H9 (cell line): Measurements from ENCODE around the gene LSM4. TPM values are rescaled to one million over a fixed set of nuclear protein-coding genes. Genes with fewer than 3 reads are reported as not detected.
A peak's percentile ranks its signal among the peaks of the same experiment; 100 is the strongest.

Source experiments
- DNase-seq: peaks from one replicate; pipeline ENCODE4 v3.0.0-alpha.2; 2017
- H2AFZ ChIP-seq: one replicate; pipeline ENCODE4 v1.6.1; 2013; ENCODE audit warnings: mild to moderate bottlenecking, low read length, control low read depth, moderate library complexity
- H2AK5ac ChIP-seq: 2 replicates; pipeline ENCODE4 v1.6.1; 2013; ENCODE audit warnings: low read length, control low read depth, mixed read lengths; ENCODE audit not compliant: insufficient read length
- H2BK120ac ChIP-seq: one replicate; pipeline ENCODE4 v1.6.1; 2013; ENCODE audit warnings: low read depth, mild to moderate bottlenecking, low read length, control low read depth, inconsistent platforms; ENCODE audit not compliant: poor library complexity, severe bottlenecking
- H2BK12ac ChIP-seq: 2 replicates; pipeline ENCODE4 v1.6.1; 2013; ENCODE audit warnings: low read length, control low read depth, mixed read lengths, low read depth; ENCODE audit not compliant: insufficient read length
- H2BK15ac ChIP-seq: 2 replicates; pipeline ENCODE4 v1.6.1; 2013; ENCODE audit warnings: low read depth, low read length, control low read depth
- H2BK20ac ChIP-seq: one replicate; pipeline ENCODE4 v1.6.1; 2013; ENCODE audit warnings: low read depth, mild to moderate bottlenecking, low read length, control low read depth, inconsistent platforms; ENCODE audit not compliant: poor library complexity, severe bottlenecking
- H2BK5ac ChIP-seq: 2 replicates; pipeline ENCODE4 v1.6.1; 2013; ENCODE audit warnings: low read length, control low read depth, mixed read lengths; ENCODE audit not compliant: insufficient read length
- H3K14ac ChIP-seq: 2 replicates; pipeline ENCODE4 v1.6.1; 2013; ENCODE audit warnings: low read length, control low read depth; ENCODE audit not compliant: insufficient read depth
- H3K18ac ChIP-seq: 2 replicates; pipeline ENCODE4 v1.6.1; 2013; ENCODE audit warnings: low read depth, mild to moderate bottlenecking, mixed read lengths, low read length, control low read depth; ENCODE audit not compliant: insufficient read length
- H3K23ac ChIP-seq: 2 replicates; pipeline ENCODE4 v1.6.1; 2013; ENCODE audit warnings: low read length, control low read depth, mixed read lengths, low read depth; ENCODE audit not compliant: insufficient read length
- H3K23me2 ChIP-seq: 2 replicates; pipeline ENCODE4 v1.6.1; 2013; ENCODE audit warnings: low read depth, mild to moderate bottlenecking, mixed read lengths, low read length, control low read depth; ENCODE audit not compliant: insufficient read length, poor library complexity, severe bottlenecking
- H3K27ac ChIP-seq: 2 replicates; pipeline ENCODE4 v1.5.1; 2013; ENCODE audit warnings: low read length, control low read depth, mixed read lengths, low read depth; ENCODE audit not compliant: insufficient read length
- H3K27me3 ChIP-seq: 2 replicates; pipeline ENCODE4 v1.6.1; 2013; ENCODE audit warnings: low read length, control low read depth, inconsistent platforms; ENCODE audit not compliant: insufficient read depth
- H3K4ac ChIP-seq: 2 replicates; pipeline ENCODE4 v1.6.1; 2013; ENCODE audit warnings: low read depth, mild to moderate bottlenecking, control low read depth, inconsistent platforms, low read length, moderate library complexity
- H3K4me1 ChIP-seq: 2 replicates; pipeline ENCODE4 v1.6.1; 2013; ENCODE audit warnings: low read length, control low read depth, inconsistent platforms; ENCODE audit not compliant: insufficient read depth
- H3K4me2 ChIP-seq: 2 replicates; pipeline ENCODE4 v1.6.1; 2013; ENCODE audit warnings: low read length, control low read depth, mixed read lengths; ENCODE audit not compliant: insufficient read length, insufficient read depth
- H3K56ac ChIP-seq: 2 replicates; pipeline ENCODE4 v1.6.1; 2013; ENCODE audit warnings: low read depth, mild to moderate bottlenecking, mixed read lengths, low read length, control low read depth; ENCODE audit not compliant: insufficient read length
- H3K79me1 ChIP-seq: 2 replicates; pipeline ENCODE4 v1.6.1; 2013; ENCODE audit warnings: low read depth, mild to moderate bottlenecking, moderate library complexity, low read length, control low read depth, inconsistent platforms; ENCODE audit not compliant: insufficient read depth, poor library complexity, severe bottlenecking
- H3K79me2 ChIP-seq: 2 replicates; pipeline ENCODE4 v1.6.1; 2013; ENCODE audit warnings: low read length, control low read depth, inconsistent platforms; ENCODE audit not compliant: insufficient read depth
- H3K9ac ChIP-seq: 2 replicates; pipeline ENCODE4 v1.6.1; 2013; ENCODE audit warnings: low read length, control low read depth, mixed read lengths; ENCODE audit not compliant: insufficient read length; ENCODE audit errors: extremely low read depth
- H3K9me3 ChIP-seq: one replicate; pipeline ENCODE4 v1.6.1; 2013; ENCODE audit warnings: low read depth, low read length, inconsistent platforms; ENCODE audit not compliant: control insufficient read depth
- H3T11ph ChIP-seq: one replicate; pipeline ENCODE4 v1.6.1; 2013; ENCODE audit warnings: mild to moderate bottlenecking, low read length, control low read depth, inconsistent platforms
- H4K20me1 ChIP-seq: one replicate; pipeline ENCODE4 v1.6.1; 2013; ENCODE audit not compliant: control insufficient read depth, insufficient read length, insufficient read depth
- H4K5ac ChIP-seq: 2 replicates; pipeline ENCODE4 v1.6.1; 2013; ENCODE audit warnings: low read depth, mild to moderate bottlenecking, mixed read lengths, low read length, control low read depth; ENCODE audit not compliant: insufficient read length
- H4K8ac ChIP-seq: replicated peaks from 2 replicates; pipeline ENCODE4 v1.6.1; 2013; ENCODE audit warnings: low read length, control low read depth, mixed read lengths, low read depth; ENCODE audit not compliant: insufficient read length
- H4K91ac ChIP-seq: 2 replicates; pipeline ENCODE4 v1.6.1; 2013; ENCODE audit warnings: low read depth, mild to moderate bottlenecking, moderate library complexity, mixed read lengths, low read length, control low read depth; ENCODE audit not compliant: insufficient read length
- H3K27ac Mint-ChIP-seq, 3 experiments: 2 replicates in 2 of 3; 3 replicates in 1 of 3; pipeline ENCODE4 v1.8.0; 2020 to 2021; ENCODE audit warnings: mixed read lengths in 3 of 3, mild to moderate bottlenecking in 1 of 3, moderate library complexity in 1 of 3
- H3K27me3 Mint-ChIP-seq: 2 replicates; pipeline ENCODE4 v1.8.0; 2021; ENCODE audit warnings: low read depth, mild to moderate bottlenecking, moderate library complexity, mixed read lengths
- H3K36me3 Mint-ChIP-seq, 3 experiments: 2 replicates in 2 of 3; 3 replicates in 1 of 3; pipeline ENCODE4 v1.8.0; 2020 to 2021; ENCODE audit warnings: low read depth in 3 of 3, mixed read lengths in 3 of 3; ENCODE audit not compliant: insufficient read depth in 1 of 3
- H3K4me1 Mint-ChIP-seq, 2 experiments: 2 replicates each; pipeline ENCODE4 v1.8.0; 2020; ENCODE audit warnings: mixed read lengths in 2 of 2
- H3K4me3 Mint-ChIP-seq, 2 experiments: 2 replicates in 1 of 2; 3 replicates in 1 of 2; pipeline ENCODE4 v1.8.0; 2020 to 2021; ENCODE audit warnings: mild to moderate bottlenecking in 2 of 2, mixed read lengths in 2 of 2, moderate library complexity in 1 of 2
- H3K9me3 Mint-ChIP-seq, 2 experiments: 2 replicates in 1 of 2; 3 replicates in 1 of 2; pipeline ENCODE4 v1.8.0; 2020; ENCODE audit warnings: mild to moderate bottlenecking in 2 of 2, mixed read lengths in 2 of 2, moderate library complexity in 1 of 2
- CTCF ChIP-seq: fragments of 200-600 bp; sonication (generic); conservative IDR thresholded peaks from 3 replicates; pipeline ENCODE4 v1.8.0; 2021; ENCODE audit warnings: antibody characterized with exemption, mild to moderate bottlenecking
- WGBS: extraction: QIAGEN DNeasy Blood & Tissue Kit; methylation state at CpG from one replicate; pipeline ENCODE4 v1.1.7; 2013; ENCODE audit warnings: missing lambda C conversion rate, low lambda C conversion rate, mixed read lengths; ENCODE audit not compliant: insufficient read length; ENCODE audit errors: extremely low coverage; 5-methylcytosine and 5-hydroxymethylcytosine counted together
- total RNA-seq: library from RNA; stranded (reverse); gene quantifications from 2 replicates; pipeline ENCODE4 v1.2.1, GENCODE V29; 2021

Gene LSM4
- total RNA-seq, 1 experiment from 2014 or later, result 342 TPM

DNA sequence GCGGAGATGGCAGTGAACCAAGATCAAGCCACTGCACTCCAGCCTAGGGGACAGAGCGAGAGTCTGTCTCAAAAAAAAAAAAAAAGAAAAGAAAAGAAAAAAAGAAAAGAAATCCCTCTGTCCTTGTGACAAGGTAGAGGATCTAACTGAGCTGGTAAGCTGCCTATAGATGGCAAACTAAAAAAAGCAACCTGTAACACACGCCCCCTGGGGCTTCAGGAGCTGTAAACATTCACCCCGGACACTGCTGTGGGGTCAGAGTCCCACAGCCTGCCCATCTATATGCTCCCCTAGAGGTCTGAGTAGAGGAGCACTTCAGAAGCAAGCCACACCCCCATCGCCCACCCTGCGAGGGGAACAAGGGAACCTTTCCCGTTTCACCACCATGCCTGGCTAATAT is 13.2 kb upstream of the LSM4 start:
- Histone ChIP-seq H2BK20ac (no peak overlapping the region), H3K23ac (no peak overlapping the region), H3K27ac (no peak overlapping the region), H3K79me2 (no peaks in the 10 kb centered on the region), H3K23me2 (peaks cover 6% of the 10 kb centered on the region), H3K4me2 (no peak overlapping the region), H3K18ac (no peak overlapping the region), H4K91ac (no peak overlapping the region), H2BK5ac (no peak overlapping the region), H3K9ac (no peak overlapping the region), H3T11ph (no peak overlapping the region), H2BK15ac (no peak overlapping the region), H3K14ac (no peak overlapping the region), H3K4me1 (no peaks in the 10 kb centered on the region), H3K9me3 (no peaks in the 10 kb centered on the region), H3K27me3 (no peaks in the 10 kb centered on the region), H2BK12ac (no peak overlapping the region), H2AK5ac (no peak overlapping the region), H3K4ac (no peak overlapping the region), H4K8ac (no peak overlapping the region), H2AFZ (no peak overlapping the region), H4K5ac (no peak overlapping the region), H2BK120ac (no peak overlapping the region), H3K79me1 (no peaks in the 10 kb centered on the region), H3K56ac (no peak overlapping the region), H4K20me1 (no peaks in the 10 kb centered on the region)
- no peak overlapping the region; a peak in 1 of 5 replicates for H3K4me3 Mint-ChIP-seq
- H3K27ac Mint-ChIP-seq, result peak overlapping the region in 1 of 3 experiments; percentile 40; a peak in 1 of 7 replicates
- no peaks in the 10 kb centered on the region; the same call in 1 of the 2 replicates for H3K27me3 Mint-ChIP-seq
- no CpG with 5 or more reads among the region's 7 CpGs for WGBS
- H3K36me3 Mint-ChIP-seq, result no peaks in the 10 kb centered on the region
- no peak for TF ChIP-seq CTCF
- no peaks in the 10 kb centered on the region; a peak in 1 of 5 replicates for H3K9me3 Mint-ChIP-seq
- no peak for DNase-seq
- H3K4me1 Mint-ChIP-seq, result peaks cover 11 to 30% of the 10 kb centered on the region in 2 experiments
